Measurements from ENCODE around the gene ABCC10.
"Not testable (repeated sequence)": the region's sequence is repeated elsewhere in the genome, so short reads cannot be mapped to it uniquely, and the experiment has no call there.

The ABCC10 gene

DNA sequence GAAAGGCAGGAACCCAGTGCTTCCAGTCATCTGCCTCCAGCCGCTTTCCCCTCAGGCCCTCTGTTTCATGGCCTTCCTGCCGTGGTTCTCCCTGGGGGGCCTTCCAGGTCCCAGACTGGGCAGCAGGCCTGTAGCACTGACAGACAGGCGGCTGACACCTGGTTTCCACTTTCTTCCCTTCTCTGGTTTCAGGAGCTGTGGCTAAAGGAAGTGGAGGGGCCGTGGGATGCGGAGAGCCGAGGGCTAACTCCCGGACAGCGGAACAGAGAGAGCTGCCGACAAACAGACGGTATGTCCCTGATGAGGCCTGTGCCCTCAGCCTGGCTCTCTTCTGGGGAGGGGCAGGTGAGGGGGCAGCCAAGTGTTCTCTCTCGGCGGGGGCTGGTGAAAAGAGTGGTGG lies 70.3 kb downstream of the ABCC10 start:
- no peak for DNase-seq

GRCh38 chr6:43498291-43498690 lies 71.0 kb downstream of the ABCC10 start:
- DNase-seq = not testable (repeated sequence)

- no peak for DNase-seq
These were observed 71.9 kb downstream of the ABCC10 start for GRCh38 chr6:43499028-43499815.
